Right atrium auricular region (tissue), 2 donors: Measurements from ENCODE around the gene GPBAR1. TPM values are rescaled to one million over a fixed set of nuclear protein-coding genes. Genes with fewer than 3 reads are reported as not detected.
A peak's percentile ranks its signal among the peaks of the same experiment; 100 is the strongest.

Experiments used
- DNase-seq: peaks from one replicate; pipeline ENCODE4 v3.0.0-alpha.2; 2019; ENCODE audit warnings: low spot score
- H3K27ac ChIP-seq, 2 donors: fragments of 200-600 bp; sonication (generic); 1 replicate in 1 of 2; 2 replicates in 1 of 2; pipeline ENCODE4 v1.5.1; 2016 to 2019
- H3K27me3 ChIP-seq, 2 donors: fragments of 200-600 bp; sonication (generic); one replicate each; pipeline versions ENCODE4 v1.5.1 to v1.6.0; 2017 to 2019
- H3K36me3 ChIP-seq: fragments of 200-600 bp; sonication (generic); one replicate; pipeline ENCODE4 v1.5.1; 2016
- H3K4me1 ChIP-seq, 2 donors: fragments of 200-600 bp; sonication (generic); one replicate each; pipeline versions ENCODE4 v1.5.1 to v1.6.0; 2017 to 2019
- H3K4me3 ChIP-seq, 2 donors: fragments of 200-600 bp; sonication (generic); 1 replicate in 1 of 2; 2 replicates in 1 of 2; pipeline ENCODE4 v1.5.1; 2017 to 2019; ENCODE audit warnings: mild to moderate bottlenecking in 1 of 2, moderate library complexity in 1 of 2
- H3K9me3 ChIP-seq, 2 donors: fragments of 200-600 bp; sonication (generic); one replicate each; pipeline ENCODE4 v1.5.1; 2019
- CTCF ChIP-seq, 2 donors: fragments of 200-600 bp; sonication (generic); IDR thresholded peaks; one replicate each; pipeline ENCODE4 v1.5.1; 2019; ENCODE audit warnings: antibody characterized with exemption in 2 of 2
- total RNA-seq, 2 donors: library from RNA; depleted of rRNA; stranded (reverse); fragments of >200 nt; gene quantifications; one replicate each; pipeline ENCODE4 v1.1.0, GENCODE V29; 2016

Gene GPBAR1
- total RNA-seq, 2 donors from 2014 or later, result 1.9 to 10.7 TPM

GRCh38 chr2:218266316-218266979, 5.6 kb downstream of the GPBAR1 start:
- H3K27ac ChIP-seq, result no peak overlapping the region
- no peak for DNase-seq
- no peaks in the 10 kb centered on the region for H3K27me3 ChIP-seq
- H3K36me3 ChIP-seq, result peaks cover 49% of the 10 kb centered on the region
- H3K4me1 ChIP-seq, result peaks cover 0 to 33% of the 10 kb centered on the region in 2 donors
- no peaks in the 10 kb centered on the region for H3K9me3 ChIP-seq
- no peak for TF ChIP-seq CTCF (IDR thresholded peaks at IDR 0.05)
- H3K4me3 ChIP-seq, result no peak overlapping the region

DNA sequence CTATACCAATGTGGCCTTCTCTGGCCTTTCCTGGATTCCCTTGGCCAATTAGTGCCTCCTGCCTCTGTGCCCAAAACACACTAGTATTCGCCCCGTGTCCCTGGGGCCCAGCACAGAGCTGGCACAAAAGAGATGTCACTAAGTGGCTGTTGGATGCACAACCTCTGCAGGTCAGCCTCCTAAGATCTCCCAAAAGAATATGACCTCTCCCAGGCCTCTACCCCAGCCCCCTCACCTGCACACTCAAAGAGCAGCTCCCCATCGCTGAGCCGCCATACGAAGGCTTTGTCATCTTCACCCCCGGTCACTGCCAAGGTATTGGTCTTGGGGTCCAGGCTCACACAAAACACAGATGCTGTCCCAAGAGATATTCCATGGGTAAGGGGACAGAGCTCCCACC, 6.4 kb downstream of the GPBAR1 start:
- no peak for DNase-seq
- TF ChIP-seq CTCF (IDR thresholded peaks at IDR 0.05), result no peak
- no peaks in the 10 kb centered on the region for H3K27me3 ChIP-seq
- no peaks in the 10 kb centered on the region for H3K9me3 ChIP-seq
- H3K27ac ChIP-seq, result no peak overlapping the region
- H3K36me3 ChIP-seq, result peaks cover 49% of the 10 kb centered on the region
- peaks cover 0 to 33% of the 10 kb centered on the region in 2 donors for H3K4me1 ChIP-seq
- H3K4me3 ChIP-seq, result no peak overlapping the region

GRCh38 chr2:218269900-218270720, 9.3 kb downstream of the GPBAR1 start, which contains the start of the genes AAMP and PNKD:
AAMP (minus strand) TSS chr2:218270137; CDS start chr2:218270086, 51 bp downstream.
PNKD (plus strand) TSS chr2:218270519; CDS start chr2:218270536, 17 bp downstream.
- peak in 1 of 2 donors; percentile 45 for TF ChIP-seq CTCF (IDR thresholded peaks at IDR 0.05)
- Histone ChIP-seq H3K36me3 (peaks cover 46% of the 10 kb centered on the region), H3K4me3 (peak within 1 kb of the TSS; percentile 81 to 90), H3K27me3 (no peaks in the 10 kb centered on the region), H3K9me3 (no peaks in the 10 kb centered on the region), H3K27ac (peak within 1 kb of the TSS; percentile 77 to 82), H3K4me1 (peaks cover 0 to 40% of the 10 kb centered on the region in 2 donors)
- DNase-seq, result peak; percentile 100

GRCh38 chr2:218270721-218271486, 10.1 kb downstream of the GPBAR1 start:
- H3K27me3 ChIP-seq, result no peaks in the 10 kb centered on the region
- peak overlapping the region; percentile 73 to 77 for H3K27ac ChIP-seq
- no peak for TF ChIP-seq CTCF (IDR thresholded peaks at IDR 0.05)
- H3K4me3 ChIP-seq, result peak overlapping the region; percentile 66 to 90
- no peak for DNase-seq
- H3K4me1 ChIP-seq, result peaks cover 0 to 40% of the 10 kb centered on the region in 2 donors
- no peaks in the 10 kb centered on the region for H3K9me3 ChIP-seq
- H3K36me3 ChIP-seq, result peaks cover 46% of the 10 kb centered on the region

DNA sequence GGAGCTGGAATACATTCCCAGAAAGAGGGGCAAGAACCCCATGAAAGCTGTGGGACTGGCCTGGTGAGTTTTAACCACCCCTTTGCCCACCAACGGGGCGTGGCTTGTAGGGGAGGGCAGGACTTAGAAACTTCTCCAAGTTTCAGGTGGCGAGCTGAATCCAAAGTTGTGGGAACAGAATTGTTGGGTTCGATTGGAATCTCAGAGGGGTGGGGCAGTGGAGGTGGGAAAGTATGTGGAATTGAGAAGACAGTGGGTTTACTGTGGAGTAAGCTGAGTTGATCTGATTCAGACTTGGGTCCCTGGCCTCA, 10.6 kb downstream of the GPBAR1 start:
- no peaks in the 10 kb centered on the region for H3K27me3 ChIP-seq
- no peaks in the 10 kb centered on the region for H3K9me3 ChIP-seq
- TF ChIP-seq CTCF (IDR thresholded peaks at IDR 0.05), result no peak
- peaks cover 46% of the 10 kb centered on the region for H3K36me3 ChIP-seq
- H3K4me3 ChIP-seq, result peak overlapping the region; percentile 66 to 90
- no peak for DNase-seq
- peak overlapping the region; percentile 73 to 77 for H3K27ac ChIP-seq
- peaks cover 0 to 40% of the 10 kb centered on the region in 2 donors for H3K4me1 ChIP-seq
